ENCODE data around the gene GLUD1. TPM values are rescaled to one million over a fixed set of nuclear protein-coding genes. Genes with fewer than 3 reads are reported as not detected.

GLUD1 gene
- total RNA-seq, 2 experiments from 2014 or later, result 98.5 to 109 TPM

DNA sequence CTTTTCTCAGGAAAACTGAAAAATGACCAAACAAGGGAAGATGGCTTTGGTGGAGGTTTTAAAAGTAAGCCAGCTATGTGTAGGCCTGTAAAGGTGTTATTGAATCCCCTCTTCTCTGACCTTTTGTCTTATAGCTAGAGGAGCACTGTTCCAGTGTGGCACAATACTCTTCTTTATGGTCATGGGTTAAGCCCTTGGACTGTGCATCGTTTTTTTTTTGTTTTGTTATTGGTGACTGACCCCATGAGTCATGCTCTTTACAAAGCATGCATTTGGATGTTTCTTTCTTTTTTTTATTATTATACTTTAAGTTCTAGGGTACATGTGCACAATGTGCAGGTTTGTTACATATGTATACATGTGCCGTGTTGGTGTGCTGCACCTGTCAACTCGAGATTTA, 94.2 kb downstream of the GLUD1 start:
- no peak overlapping the region for H3K4me3 ChIP-seq (ENCODE audit: low read depth, low read length, poor library complexity, severe bottlenecking)
- H3K4me2 ChIP-seq (ENCODE audit: low read length), result no peak overlapping the region
- no peaks in the 10 kb centered on the region for H3K4me1 ChIP-seq (ENCODE audit: insufficient read depth, low read length, poor library complexity, severe bottlenecking)
- no peak overlapping the region for H3K27ac ChIP-seq (ENCODE audit: low read depth, low read length, poor library complexity, severe bottlenecking)
- no peak overlapping the region for H2AFZ ChIP-seq (ENCODE audit: low read length)
- POLR2A ChIA-PET, result no interaction called here
- BruUV-seq (replicated peaks), result no TSS peak
- H3K79me2 ChIP-seq (ENCODE audit: insufficient read depth, low read depth, low read length), result no peaks in the 10 kb centered on the region
- CTCF ChIA-PET (ENCODE audit: unreplicated experiment), result no interaction called here
- H4K20me1 ChIP-seq (ENCODE audit: insufficient read depth, low read length), result no peaks in the 10 kb centered on the region
- no peaks in the 10 kb centered on the region for H3K9me2 ChIP-seq (ENCODE audit: insufficient read depth, low read length)
- intact Hi-C loops (cut with micrococcal nuclease; ENCODE audit: unreplicated experiment), result no loop called here
- H3K36me3 ChIP-seq (ENCODE audit: insufficient read depth, low read length), result no peaks in the 10 kb centered on the region
- H3K9me3 ChIP-seq (ENCODE audit: low read length), result no peaks in the 10 kb centered on the region
- TF ChIP-seq EZH2phosphoT487 (IDR thresholded peaks at IDR 0.05; ENCODE audit: borderline replicate concordance, low read depth, low read length), result no peak
- TF ChIP-seq, protein P1, sequence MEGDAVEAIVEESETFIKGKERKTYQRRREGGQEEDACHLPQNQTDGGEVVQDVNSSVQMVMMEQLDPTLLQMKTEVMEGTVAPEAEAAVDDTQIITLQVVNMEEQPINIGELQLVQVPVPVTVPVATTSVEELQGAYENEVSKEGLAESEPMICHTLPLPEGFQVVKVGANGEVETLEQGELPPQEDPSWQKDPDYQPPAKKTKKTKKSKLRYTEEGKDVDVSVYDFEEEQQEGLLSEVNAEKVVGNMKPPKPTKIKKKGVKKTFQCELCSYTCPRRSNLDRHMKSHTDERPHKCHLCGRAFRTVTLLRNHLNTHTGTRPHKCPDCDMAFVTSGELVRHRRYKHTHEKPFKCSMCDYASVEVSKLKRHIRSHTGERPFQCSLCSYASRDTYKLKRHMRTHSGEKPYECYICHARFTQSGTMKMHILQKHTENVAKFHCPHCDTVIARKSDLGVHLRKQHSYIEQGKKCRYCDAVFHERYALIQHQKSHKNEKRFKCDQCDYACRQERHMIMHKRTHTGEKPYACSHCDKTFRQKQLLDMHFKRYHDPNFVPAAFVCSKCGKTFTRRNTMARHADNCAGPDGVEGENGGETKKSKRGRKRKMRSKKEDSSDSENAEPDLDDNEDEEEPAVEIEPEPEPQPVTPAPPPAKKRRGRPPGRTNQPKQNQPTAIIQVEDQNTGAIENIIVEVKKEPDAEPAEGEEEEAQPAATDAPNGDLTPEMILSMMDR (conservative IDR thresholded peaks at IDR 0.05; ENCODE audit: low read length), result no peak
- DNase-seq (ENCODE audit: low spot score), result no peak

Small RNA genes lying within 50 kb of the gene (small RNA-seq; reads per million reads assigned to genes)
- gene AL136982.5, result not detected
- gene FAM25A, result not detected
- not detected for gene RNU6-529P

Other genes with a start within 250 kb of the GLUD1 start
- not detected in 2 replicates for gene MMRN2, start 137.2 kb downstream of the GLUD1 start, total RNA-seq (2014; rRNA removed; shearing (Covaris generic))
- not detected in 2 replicates for gene MMRN2, start 137.2 kb downstream of the GLUD1 start, total RNA-seq (2022)
- not detected in 2 replicates for gene SNCG, start 136.2 kb downstream of the GLUD1 start, total RNA-seq (2014; rRNA removed; shearing (Covaris generic))
- not detected in 2 replicates for gene SNCG, start 136.2 kb downstream of the GLUD1 start, total RNA-seq (2022)
- gene ADIRF, start 126.4 kb downstream of the GLUD1 start, total RNA-seq (2014; rRNA removed; shearing (Covaris generic)), result not detected in 2 replicates
- gene ADIRF, start 126.4 kb downstream of the GLUD1 start, total RNA-seq (2022), result not detected in 2 replicates
- not detected in 2 replicates for gene FAM25A, start 74.5 kb downstream of the GLUD1 start, total RNA-seq (2014; rRNA removed; shearing (Covaris generic))
- not detected in 2 replicates for gene FAM25A, start 74.5 kb downstream of the GLUD1 start, total RNA-seq (2022)
- 32.8 and 34.3 TPM in 2 replicates for gene SHLD2, start 363 bp upstream of the GLUD1 start, total RNA-seq (2014; rRNA removed; shearing (Covaris generic))
- gene SHLD2, start 363 bp upstream of the GLUD1 start, total RNA-seq (2022), result 36.1 and 37.3 TPM in 2 replicates
- gene NUTM2A, start 130.6 kb upstream of the GLUD1 start, total RNA-seq (2014; rRNA removed; shearing (Covaris generic)), result 0.41 and 0.51 TPM in 2 replicates
- 0.97 and 1.1 TPM in 2 replicates for gene NUTM2A, start 130.6 kb upstream of the GLUD1 start, total RNA-seq (2022)